WTC11 (cell line): ENCODE data around the gene AOX1.

Source experiments
- ARID4B ChIP-seq: sonication (generic); formaldehyde crosslinking; IDR thresholded peaks from 2 replicates; pipeline ENCODE4 v1.8.0; 2023; ENCODE audit warnings: missing genetic modification reagents, mild to moderate bottlenecking, borderline replicate concordance
- CREB1 ChIP-seq: sonication (generic); formaldehyde crosslinking; IDR thresholded peaks from 2 replicates; pipeline ENCODE4 v1.8.0; 2023; ENCODE audit warnings: mild to moderate bottlenecking, missing genetic modification reagents
- NR3C1 ChIP-seq: sonication (generic); formaldehyde crosslinking; conservative IDR thresholded peaks from 2 replicates; pipeline ENCODE4 v1.8.1; 2023; ENCODE audit warnings: low read depth, mild to moderate bottlenecking, missing genetic modification reagents
- SP1 ChIP-seq: sonication (generic); formaldehyde crosslinking; conservative IDR thresholded peaks from 2 replicates; pipeline ENCODE4 v1.8.1; 2022; ENCODE audit warnings: missing genetic modification reagents
- TCF7 ChIP-seq: sonication (generic); formaldehyde crosslinking; IDR thresholded peaks from 2 replicates; pipeline ENCODE4 v1.8.0; 2022; ENCODE audit warnings: mild to moderate bottlenecking, low read depth, missing genetic modification reagents, moderate library complexity
- ZNF219 ChIP-seq: sonication (generic); formaldehyde crosslinking; IDR thresholded peaks from 2 replicates; pipeline ENCODE4 v1.8.0; 2023; ENCODE audit warnings: missing genetic modification reagents, mild to moderate bottlenecking, borderline replicate concordance
- ZNF671 ChIP-seq: fragments of 250-450 bp; sonication (Bioruptor Pico); IDR thresholded peaks from 2 replicates; pipeline ENCODE4 v1.8.0; 2021; ENCODE audit warnings: mild to moderate bottlenecking
- TF ChIP-seq, protein P1 (sequence below): fragments of 200-600 bp; IDR thresholded peaks from 2 replicates; pipeline ENCODE4 v1.8.0; 2022; ENCODE audit warnings: antibody characterized with exemption

- TF ChIP-seq, protein P1, sequence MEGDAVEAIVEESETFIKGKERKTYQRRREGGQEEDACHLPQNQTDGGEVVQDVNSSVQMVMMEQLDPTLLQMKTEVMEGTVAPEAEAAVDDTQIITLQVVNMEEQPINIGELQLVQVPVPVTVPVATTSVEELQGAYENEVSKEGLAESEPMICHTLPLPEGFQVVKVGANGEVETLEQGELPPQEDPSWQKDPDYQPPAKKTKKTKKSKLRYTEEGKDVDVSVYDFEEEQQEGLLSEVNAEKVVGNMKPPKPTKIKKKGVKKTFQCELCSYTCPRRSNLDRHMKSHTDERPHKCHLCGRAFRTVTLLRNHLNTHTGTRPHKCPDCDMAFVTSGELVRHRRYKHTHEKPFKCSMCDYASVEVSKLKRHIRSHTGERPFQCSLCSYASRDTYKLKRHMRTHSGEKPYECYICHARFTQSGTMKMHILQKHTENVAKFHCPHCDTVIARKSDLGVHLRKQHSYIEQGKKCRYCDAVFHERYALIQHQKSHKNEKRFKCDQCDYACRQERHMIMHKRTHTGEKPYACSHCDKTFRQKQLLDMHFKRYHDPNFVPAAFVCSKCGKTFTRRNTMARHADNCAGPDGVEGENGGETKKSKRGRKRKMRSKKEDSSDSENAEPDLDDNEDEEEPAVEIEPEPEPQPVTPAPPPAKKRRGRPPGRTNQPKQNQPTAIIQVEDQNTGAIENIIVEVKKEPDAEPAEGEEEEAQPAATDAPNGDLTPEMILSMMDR: no peak
- no peak for TF ChIP-seq SP1
- no peak for TF ChIP-seq ZNF671 (CRISPR knock-in tag)
- no peak for TF ChIP-seq NR3C1
- TF ChIP-seq TCF7 (CRISPR knock-in tag): no peak
- TF ChIP-seq ARID4B (CRISPR knock-in tag): no peak
- no peak for TF ChIP-seq ZNF219 (CRISPR knock-in tag)
- TF ChIP-seq CREB1: no peak
These were observed 38.8 kb downstream of the AOX1 start for GRCh38 chr2:200624658-200625057.
